Uterus (tissue), 4 donors: Measurements from ENCODE around the gene TSHZ1. TPM values are rescaled to one million over a fixed set of nuclear protein-coding genes. Genes with fewer than 3 reads are reported as not detected.

Source experiments
- DNase-seq, 2 donors: peaks; one replicate each; pipeline ENCODE4 v3.0.0-alpha.2; 2019 to 2020
- H3K27ac ChIP-seq, 2 donors: fragments of 200-600 bp; sonication (generic); 1 replicate in 1 of 2; 2 replicates in 1 of 2; pipeline ENCODE4 v1.5.1; 2016 to 2018
- H3K27me3 ChIP-seq, 2 donors: fragments of 200-600 bp; sonication (generic); one replicate each; pipeline ENCODE4 v1.5.1; 2018 to 2019; ENCODE audit warnings: control low read depth in 1 of 2
- H3K36me3 ChIP-seq, 2 donors: fragments of 200-600 bp; sonication (generic); one replicate each; pipeline ENCODE4 v1.5.1; 2019; ENCODE audit warnings: control low read depth in 1 of 2
- H3K4me1 ChIP-seq, 2 donors: fragments of 200-600 bp; sonication (generic); one replicate each; pipeline ENCODE4 v1.5.1; 2018 to 2019; ENCODE audit warnings: control low read depth in 1 of 2
- H3K4me3 ChIP-seq, 2 donors: fragments of 200-600 bp; sonication (generic); 1 replicate in 1 of 2; 2 replicates in 1 of 2; pipeline ENCODE4 v1.5.1; 2018 to 2019; ENCODE audit warnings: mild to moderate bottlenecking in 1 of 2
- H3K9me3 ChIP-seq, 2 donors: fragments of 200-600 bp; sonication (generic); one replicate each; pipeline ENCODE4 v1.5.1; 2019; ENCODE audit warnings: control low read depth in 1 of 2
- POLR2A ChIP-seq, 2 donors: fragments of 450-650 bp; IDR thresholded peaks; one replicate each; pipeline ENCODE4 v1.6.1; 2016; ENCODE audit warnings: antibody characterized with exemption in 2 of 2, mild to moderate bottlenecking in 1 of 2, moderate library complexity in 1 of 2
- intact Hi-C: fragments of 100-400 bp; cut with DNase I; formaldehyde crosslinking; loops from one replicate; pipeline ENCODE4 v1.15.1; 2023; ENCODE audit warnings: low total_unique reads
- total RNA-seq, 4 donors: library from RNA; depleted of rRNA in 3 of 4; stranded (reverse); fragments of >200 nt in 3 of 4; gene quantifications; one replicate each; pipeline versions ENCODE4 v1.1.0 to v1.2.4, GENCODE V29; 2014 to 2023
- TF ChIP-seq, protein P1 (sequence below), 4 experiments: fragments of 200-600 bp in 2 of 4; fragments of 450-650 bp in 2 of 4; sonication (generic) in 2 of 4; IDR thresholded peaks; one replicate each; pipeline ENCODE4 v1.5.1; 2016 to 2019; ENCODE audit warnings: antibody characterized with exemption in 4 of 4, mild to moderate bottlenecking in 2 of 4, moderate library complexity in 1 of 4
- donor health status: DM: yes; HTN: yes; CAD: no.

TSHZ1 gene
- total RNA-seq, 4 donors from 2014 or later, result 10.0 to 31.9 (median 21.4) TPM

DNA sequence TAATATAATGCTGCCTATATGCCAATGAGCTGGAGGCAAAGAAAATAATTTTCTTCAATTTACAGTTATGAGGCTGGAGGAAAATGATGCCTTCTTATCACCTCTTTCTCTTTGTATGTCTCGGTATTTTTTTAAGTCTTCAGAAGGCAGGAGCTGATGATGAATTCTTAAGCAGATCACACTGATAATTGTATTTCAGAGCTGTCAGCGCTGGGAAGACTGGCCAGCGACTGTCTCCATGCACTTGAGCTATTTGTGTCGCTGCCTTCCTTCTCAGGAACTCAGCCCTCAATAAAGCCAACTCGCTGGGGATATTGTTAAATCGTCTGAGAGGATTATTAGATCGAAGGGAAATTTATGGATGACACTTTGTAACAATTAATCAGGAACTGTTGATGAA, 42.0 kb upstream of the TSHZ1 start:
- TF ChIP-seq POLR2A (IDR thresholded peaks at IDR 0.05), result no peak
- TF ChIP-seq, protein P1, sequence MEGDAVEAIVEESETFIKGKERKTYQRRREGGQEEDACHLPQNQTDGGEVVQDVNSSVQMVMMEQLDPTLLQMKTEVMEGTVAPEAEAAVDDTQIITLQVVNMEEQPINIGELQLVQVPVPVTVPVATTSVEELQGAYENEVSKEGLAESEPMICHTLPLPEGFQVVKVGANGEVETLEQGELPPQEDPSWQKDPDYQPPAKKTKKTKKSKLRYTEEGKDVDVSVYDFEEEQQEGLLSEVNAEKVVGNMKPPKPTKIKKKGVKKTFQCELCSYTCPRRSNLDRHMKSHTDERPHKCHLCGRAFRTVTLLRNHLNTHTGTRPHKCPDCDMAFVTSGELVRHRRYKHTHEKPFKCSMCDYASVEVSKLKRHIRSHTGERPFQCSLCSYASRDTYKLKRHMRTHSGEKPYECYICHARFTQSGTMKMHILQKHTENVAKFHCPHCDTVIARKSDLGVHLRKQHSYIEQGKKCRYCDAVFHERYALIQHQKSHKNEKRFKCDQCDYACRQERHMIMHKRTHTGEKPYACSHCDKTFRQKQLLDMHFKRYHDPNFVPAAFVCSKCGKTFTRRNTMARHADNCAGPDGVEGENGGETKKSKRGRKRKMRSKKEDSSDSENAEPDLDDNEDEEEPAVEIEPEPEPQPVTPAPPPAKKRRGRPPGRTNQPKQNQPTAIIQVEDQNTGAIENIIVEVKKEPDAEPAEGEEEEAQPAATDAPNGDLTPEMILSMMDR (IDR thresholded peaks at IDR 0.05), result no peak
- Histone ChIP-seq H3K4me1 (no peaks in the 10 kb centered on the region), H3K36me3 (no peaks in the 10 kb centered on the region), H3K27ac (no peak overlapping the region), H3K4me3 (no peak overlapping the region), H3K27me3 (no peaks in the 10 kb centered on the region), H3K9me3 (no peaks in the 10 kb centered on the region)
- intact Hi-C loops, result no loop called here
- no peak for DNase-seq

DNA sequence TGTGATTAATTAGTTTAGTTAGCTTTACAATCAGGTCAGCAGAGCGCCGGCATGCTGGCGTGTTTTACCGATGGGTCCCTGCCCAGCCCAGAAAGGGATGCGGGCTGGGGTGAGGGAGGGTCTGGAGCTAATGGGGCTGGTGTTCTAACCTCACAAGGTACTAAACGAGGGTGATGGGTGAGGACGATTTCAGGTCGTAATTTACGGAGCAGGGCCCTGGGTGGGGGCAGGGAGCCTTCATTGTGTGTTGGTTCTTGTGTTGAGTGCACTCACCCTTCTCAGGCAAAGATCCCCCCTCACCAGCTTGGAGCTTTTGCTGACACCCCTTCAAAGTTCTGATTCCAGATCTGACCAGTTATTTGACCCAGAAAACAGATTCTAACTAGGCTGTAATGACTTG, 41.2 kb upstream of the TSHZ1 start:
- TF ChIP-seq POLR2A (IDR thresholded peaks at IDR 0.05), result no peak
- TF ChIP-seq, protein P1 (IDR thresholded peaks at IDR 0.05), result no peak
- Histone ChIP-seq H3K36me3 (no peaks in the 10 kb centered on the region), H3K27me3 (no peaks in the 10 kb centered on the region), H3K4me1 (no peaks in the 10 kb centered on the region), H3K9me3 (no peaks in the 10 kb centered on the region), H3K27ac (no peak overlapping the region), H3K4me3 (no peak overlapping the region)
- intact Hi-C loops, result no loop called here
- DNase-seq, result no peak

DNA sequence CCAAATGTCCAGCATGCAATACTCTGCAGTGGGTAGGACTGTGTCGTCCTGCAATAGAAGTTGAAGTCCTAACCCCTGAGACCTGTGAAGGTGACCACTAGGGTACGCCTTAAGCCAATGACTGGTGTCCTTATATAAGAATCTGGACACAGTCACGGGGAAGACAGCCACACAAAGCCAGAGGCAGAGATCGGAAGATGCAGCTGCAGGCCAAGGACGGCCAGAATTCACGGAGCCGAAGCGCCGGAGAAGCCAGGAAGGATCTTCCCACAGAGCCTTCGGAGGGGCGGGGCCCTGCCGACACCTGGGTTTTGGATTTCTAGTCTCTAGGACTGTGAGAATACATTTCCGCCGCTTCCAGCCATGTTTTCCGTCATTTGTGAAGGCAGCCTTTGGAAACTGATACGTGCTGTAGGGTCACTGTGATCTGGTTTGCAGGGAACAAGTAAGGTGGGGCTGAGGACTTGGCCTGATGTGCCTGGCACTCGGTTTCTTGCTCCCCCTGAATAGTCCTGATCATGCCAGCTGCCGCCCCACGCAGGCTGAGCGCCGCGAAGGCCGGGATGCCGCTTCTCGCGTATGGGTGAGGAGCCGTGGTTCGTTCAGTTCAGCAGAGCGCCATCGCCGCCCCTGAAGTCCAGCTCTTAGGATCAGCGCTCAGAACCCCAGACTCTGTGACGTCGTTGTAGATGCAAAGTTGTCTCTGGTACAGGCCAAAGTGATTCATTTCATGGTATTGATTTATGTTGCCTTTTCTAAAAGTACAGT, 40.4 kb upstream of the TSHZ1 start:
- TF ChIP-seq, protein P1 (IDR thresholded peaks at IDR 0.05), result no peak
- TF ChIP-seq POLR2A (IDR thresholded peaks at IDR 0.05), result no peak
- Histone ChIP-seq H3K4me3 (no peak overlapping the region), H3K27me3 (no peaks in the 10 kb centered on the region), H3K27ac (no peak overlapping the region), H3K36me3 (no peaks in the 10 kb centered on the region), H3K9me3 (no peaks in the 10 kb centered on the region), H3K4me1 (no peaks in the 10 kb centered on the region)
- DNase-seq, result no peak
- intact Hi-C loops, result no loop called here

DNA sequence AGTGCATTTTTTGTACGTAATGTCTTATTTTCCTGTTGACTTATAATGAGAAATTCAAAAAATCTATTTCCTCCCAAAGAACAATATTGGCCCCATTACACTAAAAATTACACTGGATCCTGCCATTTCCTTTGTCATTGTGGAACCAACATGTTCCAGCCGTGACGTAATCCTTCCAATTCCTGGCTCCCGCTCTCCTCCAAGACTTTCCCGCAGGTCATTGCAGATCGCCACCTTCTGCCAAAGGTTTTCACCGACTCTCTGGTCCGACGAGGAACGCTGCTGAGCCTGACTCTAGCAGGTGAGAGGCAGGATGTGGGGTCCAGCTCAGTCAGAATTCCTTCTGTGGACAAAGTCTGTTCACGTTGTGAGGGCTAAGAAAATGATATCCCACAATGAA, 39.7 kb upstream of the TSHZ1 start:
- no peaks in the 10 kb centered on the region for H3K4me1 ChIP-seq

More for the DNA sequence above, 39.7 kb upstream of the TSHZ1 start:
- Histone ChIP-seq H3K9me3 (no peaks in the 10 kb centered on the region), H3K27ac (no peak overlapping the region), H3K4me3 (no peak overlapping the region), H3K36me3 (no peaks in the 10 kb centered on the region), H3K27me3 (no peaks in the 10 kb centered on the region)
- TF ChIP-seq POLR2A (IDR thresholded peaks at IDR 0.05), result no peak
- TF ChIP-seq, protein P1 (IDR thresholded peaks at IDR 0.05), result no peak
- intact Hi-C loops, result no loop called here
- DNase-seq, result no peak
